Activated CD4-positive, alpha-beta T cell treated with anti-CD3 and anti-CD28 coated beads, Interleukin-2, Interleukin-4, amounts not matched to agents 100 ng/mL and 50 ng/mL, durations not matched to agents 16 hours and 8 hours (primary cell): ENCODE measurements around the gene MESP2.

Experiments used
- DNase-seq: peaks from one replicate; pipeline ENCODE4 v3.0.0-alpha.2; 2020; ENCODE audit warnings: low spot score

MESP2 gene

DNA sequence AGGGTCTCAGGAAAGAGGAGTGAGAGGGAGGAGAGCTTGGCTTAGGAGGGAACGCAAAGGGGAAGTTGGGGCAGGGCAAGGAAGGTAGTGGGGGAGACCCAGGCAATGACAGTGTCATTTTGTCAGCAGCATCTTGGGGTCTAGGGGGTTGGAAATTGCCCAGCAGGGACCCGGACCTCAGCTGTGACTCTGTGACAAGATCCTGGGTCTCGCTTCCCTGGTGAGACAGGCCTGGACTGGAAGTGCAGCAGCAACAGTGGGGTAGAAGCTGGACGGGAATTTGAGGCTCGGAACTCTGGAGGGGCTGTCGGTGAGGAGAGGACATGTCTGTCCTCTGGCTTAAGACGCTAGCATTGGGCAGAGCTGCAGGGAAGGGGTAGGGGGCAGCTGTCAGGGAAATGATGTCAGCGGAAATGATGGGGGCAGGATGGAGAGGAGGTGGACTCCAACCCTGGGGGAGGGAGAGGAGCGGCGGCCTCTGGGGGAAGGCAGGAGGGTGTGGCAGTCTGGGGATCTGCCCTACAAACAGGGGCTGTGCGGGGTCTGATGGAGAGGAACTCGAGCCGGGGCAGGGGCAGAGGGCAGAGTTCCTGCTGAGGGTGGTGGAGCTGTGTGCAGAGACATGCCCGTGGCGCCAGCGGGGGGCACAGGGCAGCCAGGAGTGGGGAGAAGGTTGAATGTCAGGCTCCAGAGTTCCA, 26.2 kb downstream of the MESP2 start:
- no peak for DNase-seq

- DNase-seq: no peak
These were observed 27.1 kb downstream of the MESP2 start for GRCh38 chr15:89802986-89803824.

GRCh38 chr15:89803941-89804800, 28.0 kb downstream of the MESP2 start:
- no peak for DNase-seq

DNA sequence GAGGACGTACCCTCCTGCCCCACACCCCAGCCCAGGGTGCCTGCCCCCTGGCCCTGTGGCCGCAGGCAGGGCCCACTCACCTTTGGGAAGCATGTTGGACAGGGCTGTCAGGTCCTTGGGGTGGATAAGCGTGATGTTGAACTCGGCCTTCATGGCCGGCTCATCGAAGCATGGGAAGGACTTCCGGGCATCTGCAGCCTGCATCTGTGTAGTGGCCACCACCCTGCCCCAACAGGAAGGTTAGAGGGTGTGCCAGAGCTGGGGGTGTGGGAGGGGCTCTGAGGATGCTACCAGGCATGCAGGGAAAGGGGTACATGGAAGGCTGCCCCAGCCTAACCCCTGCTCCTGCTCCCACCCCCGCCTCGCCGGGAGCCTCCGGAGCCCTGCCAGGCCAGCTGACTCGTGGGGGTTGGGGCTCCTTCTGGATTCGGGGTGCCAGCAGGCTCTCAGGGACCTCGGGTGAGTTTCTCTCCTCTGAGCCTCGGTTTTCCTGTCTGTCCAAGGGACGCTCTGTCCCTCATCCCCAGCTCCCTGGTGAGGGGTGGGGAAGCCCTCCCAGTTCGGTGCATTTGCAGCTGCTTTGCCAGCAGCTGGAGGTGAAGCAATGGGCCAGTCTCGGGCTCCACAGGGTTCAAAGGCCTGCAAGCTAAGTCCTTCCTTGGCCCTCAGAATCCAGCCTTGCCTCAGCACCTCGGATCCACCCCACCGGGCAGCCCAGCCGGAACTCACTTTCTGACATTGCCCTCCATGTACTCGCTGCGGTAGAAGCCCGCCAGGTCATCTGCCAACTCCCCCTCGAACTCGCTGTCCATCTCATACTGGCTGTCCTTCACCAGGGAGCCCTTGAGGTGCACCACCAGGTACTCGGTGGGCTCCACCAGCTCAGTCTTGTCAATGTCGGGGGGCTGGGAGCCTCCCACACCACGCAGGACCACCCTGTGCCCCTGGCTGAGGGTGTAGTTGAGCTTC, 29.4 kb downstream of the MESP2 start:
- DNase-seq: no peak

GRCh38 chr15:89806210-89806558, 30.1 kb downstream of the MESP2 start:
- no peak for DNase-seq

GRCh38 chr15:89806559-89807550, 30.7 kb downstream of the MESP2 start:
- no peak for DNase-seq

DNA sequence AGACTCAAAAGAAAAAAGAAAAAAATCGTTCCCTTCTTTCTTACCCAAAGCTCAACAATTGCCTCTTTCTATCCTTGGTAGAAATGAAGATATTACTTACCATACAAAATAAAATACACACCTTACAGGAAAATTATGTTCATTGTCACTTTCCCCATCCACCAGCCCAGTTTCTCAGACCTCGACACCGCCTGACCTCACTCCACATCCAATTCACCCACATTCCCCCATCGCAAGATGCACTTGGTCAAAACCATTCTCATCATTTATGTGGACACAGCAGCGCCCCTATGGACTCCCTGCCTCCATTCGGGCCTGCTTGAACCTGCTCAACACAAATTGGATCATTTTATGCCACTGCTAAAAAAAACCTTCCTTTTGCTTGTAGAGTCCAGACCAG, 31.6 kb downstream of the MESP2 start:
- no peak for DNase-seq

DNA sequence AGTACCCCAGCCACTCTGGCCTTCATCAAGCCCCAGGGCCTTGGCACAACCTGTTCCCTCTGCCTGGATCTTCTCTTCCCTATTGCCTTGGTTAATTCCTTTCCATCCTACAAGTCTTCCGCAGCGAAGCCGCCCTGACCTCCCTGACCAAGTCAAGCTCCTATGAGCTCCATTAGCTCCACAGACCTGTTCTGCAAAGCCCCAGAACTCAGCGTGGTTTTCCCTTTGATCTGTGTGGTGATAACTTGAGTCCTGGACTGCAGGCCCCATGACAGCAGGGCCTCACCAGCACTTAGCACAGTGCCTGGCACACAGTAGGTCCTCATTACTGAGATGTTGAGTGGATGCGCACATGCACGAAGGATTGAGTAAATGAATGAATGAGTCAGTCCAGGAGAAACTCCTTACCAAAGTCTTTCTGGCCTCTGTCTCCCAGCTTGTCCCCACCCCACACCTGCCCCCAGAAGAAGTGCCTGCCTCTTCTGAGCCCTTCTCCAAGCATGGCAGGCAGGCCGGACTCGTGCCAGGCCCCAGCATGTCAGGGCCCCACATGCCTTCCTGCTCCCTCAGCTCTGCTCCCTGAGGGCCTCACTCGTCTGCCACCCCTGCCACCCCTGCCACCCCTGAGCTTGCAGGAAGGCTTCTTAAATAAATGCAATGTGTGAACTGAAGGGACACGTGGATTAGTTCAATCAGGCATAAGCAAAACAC, 32.2 kb downstream of the MESP2 start:
- DNase-seq: no peak

- DNase-seq: no peak
These were observed 33.1 kb downstream of the MESP2 start for GRCh38 chr15:89809093-89809786.

- no peak for DNase-seq
These were observed 33.6 kb downstream of the MESP2 start for GRCh38 chr15:89809787-89810148.

GRCh38 chr15:89810837-89811236, 34.7 kb downstream of the MESP2 start:
- no peak for DNase-seq

DNA sequence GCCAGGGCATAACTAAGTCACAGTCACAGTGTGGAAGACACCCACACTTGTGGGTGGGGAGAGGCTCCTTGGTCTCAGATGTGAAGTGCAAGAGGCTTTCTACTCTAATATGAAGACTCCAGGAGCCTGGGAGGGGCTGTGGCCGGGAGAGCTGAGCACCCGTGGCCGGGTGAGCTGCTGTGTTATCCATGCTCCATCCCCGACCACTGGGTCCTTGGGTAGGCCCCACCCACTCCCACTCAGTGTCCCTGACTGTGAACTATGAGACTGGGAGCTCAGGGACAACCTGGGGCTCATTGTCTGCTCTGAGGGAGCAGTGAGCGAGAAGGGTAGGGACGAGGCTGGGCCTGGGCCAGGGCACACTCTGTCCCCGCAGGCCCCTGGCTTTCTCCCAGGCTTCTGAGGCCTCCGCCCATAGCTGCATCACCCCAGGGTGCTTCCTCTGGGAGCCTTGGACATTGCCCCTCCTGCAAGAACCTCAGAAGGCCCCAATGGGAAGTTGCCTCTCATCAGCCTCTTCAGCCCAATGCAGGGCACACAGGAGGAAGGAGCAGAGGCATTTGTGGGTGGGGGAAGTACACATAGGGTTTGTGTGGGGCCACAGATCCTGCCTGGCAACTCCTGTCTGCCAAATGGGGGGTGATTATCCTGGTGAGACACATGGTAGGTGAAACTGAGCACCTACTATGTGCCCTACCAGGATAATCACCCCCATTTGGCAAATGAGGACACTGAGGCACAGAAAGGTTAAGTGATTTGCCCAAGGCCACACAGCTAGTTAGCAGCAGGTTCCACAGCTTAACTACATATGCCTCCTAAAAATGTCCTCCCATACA, 36.1 kb downstream of the MESP2 start:
- DNase-seq: no peak

- DNase-seq: no peak
These were observed 36.8 kb downstream of the MESP2 start for GRCh38 chr15:89812847-89813320.

DNA sequence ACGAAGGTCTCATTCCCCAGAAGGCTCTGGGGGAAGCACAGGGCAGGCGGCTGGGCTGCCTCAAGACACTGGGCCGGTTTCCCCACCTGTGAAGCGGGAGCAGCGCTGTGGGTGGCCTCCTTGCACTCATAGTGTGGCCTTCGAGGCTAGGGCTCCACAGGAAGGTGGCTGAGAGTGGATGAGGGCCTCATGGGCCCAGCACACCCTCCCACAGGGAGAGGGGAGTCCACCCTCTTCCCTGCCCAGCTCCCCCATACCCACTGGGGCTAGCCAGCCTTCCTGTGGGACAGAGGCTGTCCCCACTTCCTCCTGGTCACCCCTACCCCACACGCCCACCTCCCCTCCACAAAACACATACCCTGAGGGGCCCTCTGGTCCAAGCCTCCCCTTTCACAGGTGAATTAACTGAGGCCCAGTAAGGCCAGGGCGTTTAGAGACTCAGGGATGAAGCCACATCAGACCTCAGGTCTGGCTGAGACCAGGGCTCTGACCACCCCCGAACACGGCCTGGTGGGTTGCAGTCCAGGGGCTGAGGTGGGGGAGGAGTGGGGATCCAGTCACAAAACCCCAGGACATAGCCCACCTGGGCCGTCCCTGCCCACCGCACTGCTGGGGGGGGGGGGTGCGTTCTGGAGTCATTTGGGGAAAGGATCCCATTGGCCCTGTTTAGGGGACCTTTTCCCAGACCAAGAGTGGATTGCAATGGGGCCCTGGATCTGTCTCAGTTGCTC, 37.4 kb downstream of the MESP2 start:
- DNase-seq: no peak

DNA sequence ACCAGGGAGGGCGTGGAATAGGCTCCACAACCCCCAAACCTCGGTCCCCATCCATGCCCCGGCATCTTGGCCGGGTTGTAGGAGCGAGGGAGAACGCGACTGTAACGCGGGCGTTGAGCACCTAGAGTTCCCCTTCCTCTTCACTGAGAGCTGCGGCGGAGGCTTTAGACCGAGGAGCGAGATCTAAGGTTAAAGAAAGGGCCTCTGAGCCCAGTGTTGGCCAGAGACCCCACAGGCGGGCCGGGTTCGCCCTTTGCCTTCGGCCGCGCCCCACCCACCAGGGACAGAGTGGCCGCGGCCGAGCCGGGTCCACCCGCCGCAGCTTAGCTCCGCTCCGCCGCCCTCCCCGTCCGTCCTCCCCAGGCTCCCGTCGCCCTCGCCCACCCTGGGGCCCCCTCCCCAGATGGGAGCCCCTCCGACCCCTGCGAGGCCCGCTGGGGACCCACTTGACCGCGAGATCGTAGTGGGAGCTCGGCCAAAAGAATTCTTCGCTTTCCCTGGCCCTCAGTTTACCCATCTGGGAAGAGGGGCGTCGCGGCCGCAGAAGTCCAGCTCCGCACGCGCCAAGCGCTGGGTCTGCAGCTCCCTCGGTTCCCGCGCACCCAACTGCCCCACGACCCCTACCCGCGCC, 38.1 kb downstream of the MESP2 start:
- no peak for DNase-seq

DNA sequence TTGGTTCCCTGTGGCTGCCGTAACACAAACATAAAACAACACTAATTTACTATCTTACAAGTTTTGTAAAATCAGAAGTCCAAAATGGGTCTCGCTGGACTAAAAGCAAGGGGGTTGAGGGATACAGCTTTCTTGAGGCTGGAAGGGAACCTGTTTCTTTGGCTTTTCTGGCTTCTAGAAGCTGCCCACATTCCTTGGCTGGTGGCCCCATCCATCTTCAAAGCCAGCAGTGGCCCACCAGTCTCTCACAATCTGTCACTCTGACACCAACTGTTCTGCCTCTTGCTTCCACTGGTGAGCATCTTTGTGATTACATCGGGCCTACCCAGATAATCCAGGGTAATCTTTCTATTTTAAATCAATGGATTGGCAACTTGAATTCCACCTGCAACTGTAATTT, 39.6 kb downstream of the MESP2 start:
- no peak for DNase-seq
